Thyroid gland (tissue), 4 donors: Measurements from ENCODE around the gene MRPL37.

Experiments used
- POLR2A ChIP-seq, 2 donors: fragments of 450-650 bp; IDR thresholded peaks; one replicate each; pipeline ENCODE4 v1.6.1; 2017; ENCODE audit warnings: antibody characterized with exemption in 2 of 2, mild to moderate bottlenecking in 2 of 2, moderate library complexity in 1 of 2
- TF ChIP-seq, protein P1 (sequence below), 6 experiments: fragments of 200-600 bp in 3 of 6; fragments of 450-650 bp in 3 of 6; sonication (generic) in 3 of 6; IDR thresholded peaks; one replicate each; pipeline ENCODE4 v1.5.1; 2016 to 2019; ENCODE audit warnings: antibody characterized with exemption in 6 of 6, mild to moderate bottlenecking in 2 of 6, inconsistent platforms in 1 of 6, moderate library complexity in 1 of 6

DNA sequence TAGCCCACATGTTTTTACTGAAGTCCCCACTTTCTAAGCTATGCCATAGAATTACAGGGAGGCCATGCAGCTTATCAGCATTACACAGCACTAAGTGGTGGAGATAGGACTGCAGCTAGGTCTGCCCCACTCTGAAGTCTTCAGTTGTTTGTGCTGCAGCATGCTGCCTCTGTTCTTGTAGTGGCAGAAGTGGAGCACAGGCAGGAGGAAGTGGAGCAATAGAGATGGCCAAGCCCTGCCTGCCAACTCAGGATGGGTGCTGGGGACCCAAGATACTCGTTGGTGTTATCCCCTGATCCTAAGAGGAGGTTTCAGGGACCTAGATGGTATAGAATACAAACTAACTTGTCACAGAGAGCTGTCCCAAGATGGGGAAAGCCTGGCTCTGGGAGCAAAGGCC lies 12.9 kb downstream of the MRPL37 start:
- TF ChIP-seq, protein P1, sequence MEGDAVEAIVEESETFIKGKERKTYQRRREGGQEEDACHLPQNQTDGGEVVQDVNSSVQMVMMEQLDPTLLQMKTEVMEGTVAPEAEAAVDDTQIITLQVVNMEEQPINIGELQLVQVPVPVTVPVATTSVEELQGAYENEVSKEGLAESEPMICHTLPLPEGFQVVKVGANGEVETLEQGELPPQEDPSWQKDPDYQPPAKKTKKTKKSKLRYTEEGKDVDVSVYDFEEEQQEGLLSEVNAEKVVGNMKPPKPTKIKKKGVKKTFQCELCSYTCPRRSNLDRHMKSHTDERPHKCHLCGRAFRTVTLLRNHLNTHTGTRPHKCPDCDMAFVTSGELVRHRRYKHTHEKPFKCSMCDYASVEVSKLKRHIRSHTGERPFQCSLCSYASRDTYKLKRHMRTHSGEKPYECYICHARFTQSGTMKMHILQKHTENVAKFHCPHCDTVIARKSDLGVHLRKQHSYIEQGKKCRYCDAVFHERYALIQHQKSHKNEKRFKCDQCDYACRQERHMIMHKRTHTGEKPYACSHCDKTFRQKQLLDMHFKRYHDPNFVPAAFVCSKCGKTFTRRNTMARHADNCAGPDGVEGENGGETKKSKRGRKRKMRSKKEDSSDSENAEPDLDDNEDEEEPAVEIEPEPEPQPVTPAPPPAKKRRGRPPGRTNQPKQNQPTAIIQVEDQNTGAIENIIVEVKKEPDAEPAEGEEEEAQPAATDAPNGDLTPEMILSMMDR (IDR thresholded peaks at IDR 0.05) = no peak
- TF ChIP-seq POLR2A (IDR thresholded peaks at IDR 0.05) = no peak
